Measurements from ENCODE around the gene DSCAML1. TPM values are rescaled to one million over a fixed set of nuclear protein-coding genes. Genes with fewer than 3 reads are reported as not detected.
A peak's percentile ranks its signal among the peaks of the same experiment; 100 is the strongest.

The DSCAML1 gene
- total and polyA plus RNA-seq, 2 of the 8 experiments (the other 6 are each of a cell fraction or from before 2014, with no cell fraction given): 0.19 to 0.24 TPM

DNA sequence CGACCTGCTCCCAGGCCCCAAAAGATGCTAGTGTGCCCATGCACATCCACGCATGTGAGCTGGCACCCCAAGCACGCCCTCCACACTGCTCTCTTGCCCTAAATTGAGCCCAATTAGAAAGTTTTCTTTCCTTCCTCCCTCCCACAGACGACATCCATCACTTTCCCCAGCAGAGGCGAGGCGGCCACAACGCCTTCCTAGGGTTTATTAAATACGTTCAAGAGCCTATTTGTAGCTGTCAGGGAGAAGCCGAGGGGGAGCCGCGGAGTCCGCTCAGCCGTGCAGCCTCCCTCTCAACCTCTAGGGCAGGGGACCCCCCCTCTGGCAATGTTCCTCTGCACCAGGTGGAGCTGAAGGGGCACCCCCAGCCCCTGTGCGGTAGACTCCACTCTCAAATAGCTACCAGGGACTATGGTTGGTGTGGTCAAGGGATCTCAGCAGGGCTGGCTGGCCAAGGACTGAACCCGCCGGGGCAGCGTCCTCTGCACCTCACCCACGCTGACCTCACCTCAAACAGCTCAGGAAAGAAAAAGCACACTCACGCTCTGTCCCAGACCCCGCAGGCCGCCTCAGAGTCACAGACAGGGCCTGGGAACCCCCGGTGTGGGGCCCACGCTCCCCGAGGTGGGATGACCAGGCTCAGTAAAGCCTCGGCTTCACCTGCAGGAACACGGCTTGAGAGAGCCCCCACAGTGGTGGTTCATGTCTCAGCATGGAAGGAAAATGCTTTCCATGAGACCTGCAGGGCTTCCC is 152.4 kb downstream of the DSCAML1 start:
- Histone ChIP-seq H2BK12ac (ENCODE audit: low read depth, low read length) (no peak overlapping the region; the same call in 1 of the 2 replicates), H3K14ac (ENCODE audit: insufficient read length) (no peak overlapping the region), H4K5ac (ENCODE audit: insufficient read length, low read depth, low read length) (no peak overlapping the region), H2BK5ac (ENCODE audit: low read depth, low read length) (no peak overlapping the region), H2BK15ac (ENCODE audit: low read length) (no peak overlapping the region), H2BK20ac (ENCODE audit: low read length) (no peak overlapping the region), H3K9ac (replicated peaks in 1 of 4; ENCODE audit: extremely low read depth in 1 of 4, low read depth in 3 of 4, low read length in 3 of 4) (no peak overlapping the region), H3K23ac (ENCODE audit: insufficient read length) (no peak overlapping the region), H4K91ac (replicated peaks; ENCODE audit: insufficient read length, low read length) (no peak overlapping the region), H3K23me2 (ENCODE audit: low read depth, low read length) (no peaks in the 10 kb centered on the region), H3K4ac (replicated peaks; ENCODE audit: insufficient read length, low read depth, low read length) (no peak overlapping the region), H3K4me3 (ENCODE audit: extremely low read depth in 1 of 4, insufficient read depth in 2 of 4, low read depth in 3 of 4, low read length in 4 of 4) (no peak overlapping the region), H2AK5ac (ENCODE audit: low read depth, low read length) (no peak overlapping the region), H3K27ac (ENCODE audit: low read depth, low read length) (no peak overlapping the region), H3K9me3 (ENCODE audit: insufficient read depth in 2 of 2, low read depth in 1 of 2, low read length in 1 of 2) (no peaks in the 10 kb centered on the region), H2BK120ac (replicated peaks; ENCODE audit: low read depth, low read length) (no peak overlapping the region), H4K20me1 (replicated peaks in 1 of 2; ENCODE audit: control insufficient read depth in 1 of 2, insufficient read depth in 2 of 2, low read length in 2 of 2) (no peaks in the 10 kb centered on the region), H3K36me3 (ENCODE audit: control insufficient read depth in 2 of 4, insufficient read depth in 4 of 4, low read length in 3 of 4) (no peaks in the 10 kb centered on the region), H3K56ac (replicated peaks; ENCODE audit: insufficient read length, low read depth, low read length) (no peak overlapping the region), H3K18ac (ENCODE audit: extremely low read depth, low read length) (no peak overlapping the region), H3K79me1 (ENCODE audit: low read depth, low read length) (no peaks in the 10 kb centered on the region), H3K4me1 (replicated peaks in 1 of 4; ENCODE audit: control insufficient read depth in 3 of 4, insufficient read depth in 4 of 4, low read length in 3 of 4) (peaks cover 0 to 6% (median 0%) of the 10 kb centered on the region in 4 experiments; a peak in 1 of 7 replicates), H3K79me2 (ENCODE audit: control insufficient read depth in 1 of 2, insufficient read depth in 2 of 2, low read length in 2 of 2) (no peaks in the 10 kb centered on the region), H2AFZ (ENCODE audit: low read length) (no peak overlapping the region), H4K8ac (ENCODE audit: extremely low read depth, insufficient read depth, low read length) (peak overlapping the region; percentile 12; the same call in 1 of the 2 replicates), H3K4me2 (ENCODE audit: insufficient read depth in 1 of 2, low read depth in 2 of 2, low read length in 2 of 2) (no peak overlapping the region), H3K27me3 (replicated peaks in 1 of 4; ENCODE audit: control insufficient read depth in 3 of 4, extremely low read depth in 1 of 4, insufficient read depth in 3 of 4, low read length in 3 of 4) (no peaks in the 10 kb centered on the region; a peak in 1 of 7 replicates)
- DNase-seq (ENCODE audit: low read depth in 1 of 2, low spot score in 2 of 2) (no peak), FAIRE-seq (no peak)
- TF ChIP-seq SP4 (IDR thresholded peaks at IDR 0.05; ENCODE audit: low read length): no peak
- TF ChIP-seq RNF2 (IDR thresholded peaks at IDR 0.05; ENCODE audit: borderline replicate concordance, low read depth, low read length, missing control alignments, poor library complexity, severe bottlenecking): no peak
- no peak for TF ChIP-seq KDM4A (IDR thresholded peaks at IDR 0.05; ENCODE audit: low read depth, low read length, severe bottlenecking)
- no peak for TF ChIP-seq SIN3A (conservative IDR thresholded peaks at IDR 0.05 in 1 of 2, IDR thresholded peaks at IDR 0.05 in 1 of 2; ENCODE audit: low read depth in 1 of 2, low read length in 2 of 2)
- no peak for TF ChIP-seq SP1 (IDR thresholded peaks at IDR 0.05; ENCODE audit: low read depth, low read length)
- TF ChIP-seq NRF1 (IDR thresholded peaks at IDR 0.05; ENCODE audit: low read depth, low read length): no peak
- TF ChIP-seq BCL11A (IDR thresholded peaks at IDR 0.05; ENCODE audit: low read depth in 2 of 2, low read length in 2 of 2): no peak
- TF ChIP-seq NANOG (IDR thresholded peaks at IDR 0.05; ENCODE audit: insufficient read depth, low read depth, low read length, poor library complexity, severe bottlenecking): no peak
- no peak for TF ChIP-seq GABPA (IDR thresholded peaks at IDR 0.05; ENCODE audit: borderline replicate concordance, insufficient read depth, low read length)
- TF ChIP-seq JUN (IDR thresholded peaks at IDR 0.05; ENCODE audit: low read depth, low read length): no peak
- CTCF ChIA-PET (ENCODE audit: partially characterized antibody): interaction anchor here (1.0 to 1.8 kb wide), 4 partner anchors 23 to 219 kb away, joined by 4 to 9 read pairs (median 4); no protein-coding TSS in a partner anchor
- POLR2A ChIA-PET (ENCODE audit: partially characterized antibody): no interaction called here
- WGBS, 2 experiments (ENCODE audit: extremely low coverage in 1 of 2, insufficient coverage in 1 of 2, insufficient read length in 1 of 2, insufficient replicate concordance in 2 of 2, low coverage in 1 of 2, low lambda C conversion rate in 2 of 2, missing lambda C conversion rate in 1 of 2): 91% methylated on average over 24 of the region's 26 CpGs; no CpG with 5 or more reads in 1 of the 2 experiments

Measured in H1 (cell line).